GM12891 (cell line): ENCODE results near the gene SH3TC1.

Experiments used
- POLR2A ChIP-seq: IDR thresholded peaks from 2 replicates; pipeline ENCODE4 v1.6.1; 2011; ENCODE audit warnings: low read depth, low read length, control low read depth
- POLR2AphosphoS5 ChIP-seq: IDR thresholded peaks from 2 replicates; pipeline ENCODE4 v1.6.1; 2011; ENCODE audit warnings: low read depth, low read length, control low read depth
- TAF1 ChIP-seq: IDR thresholded peaks from 2 replicates; pipeline ENCODE4 v1.6.1; 2011; ENCODE audit warnings: low read depth, low read length, control low read depth

DNA sequence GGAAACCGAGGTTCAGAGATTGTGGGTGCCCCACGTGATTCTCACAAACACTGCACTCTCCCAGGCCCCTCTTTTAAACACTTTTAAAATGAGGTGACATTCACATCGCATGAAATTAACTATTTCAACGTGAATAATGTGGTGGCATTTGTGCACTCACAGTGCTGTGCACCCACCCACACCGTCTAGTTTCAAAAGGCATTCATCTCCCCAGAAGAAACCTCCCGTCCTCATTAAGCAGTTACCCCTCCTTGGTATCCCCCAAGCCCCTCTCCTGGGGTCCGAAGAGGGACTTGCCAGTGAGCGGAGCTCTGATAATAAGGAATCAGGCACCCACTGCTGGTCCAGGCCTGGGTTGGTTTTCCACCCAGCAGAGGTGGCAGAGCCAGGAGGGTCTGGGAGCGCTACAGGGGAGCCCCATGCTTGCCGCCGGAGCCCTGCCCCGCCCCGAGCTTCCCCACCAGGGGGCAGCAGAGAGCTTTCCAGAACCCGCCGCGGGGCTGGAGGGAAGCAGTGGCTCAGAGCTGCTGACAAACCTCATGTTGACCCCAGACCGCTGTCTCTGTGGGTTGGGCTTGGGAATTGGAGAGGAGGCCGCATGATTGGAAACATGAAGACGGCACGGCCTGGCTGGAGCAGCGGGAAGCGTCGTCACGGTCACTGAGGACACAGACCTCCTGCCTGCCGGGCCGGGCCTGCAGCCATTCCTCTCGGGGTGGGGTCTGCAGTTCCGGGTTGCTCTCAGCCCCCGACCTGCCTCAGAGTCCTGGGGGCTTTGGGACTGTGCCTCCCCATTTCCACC is 43.0 kb downstream of the SH3TC1 start:
- TF ChIP-seq TAF1 (no peak), POLR2AphosphoS5 (no peak), POLR2A (no peak)
